Prostate gland (tissue), 2 donors: ENCODE measurements around the gene FAM168A.

ENCODE experiments used
- CTCF ChIP-seq, 4 experiments: fragments of 200-600 bp in 2 of 4; fragments of 450-650 bp in 2 of 4; sonication (generic) in 2 of 4; IDR thresholded peaks; 1 replicate in 3 of 4; 2 replicates in 1 of 4; pipeline ENCODE4 v1.5.1; 2016 to 2019; ENCODE audit warnings: antibody characterized with exemption in 4 of 4, mild to moderate bottlenecking in 2 of 4, moderate library complexity in 2 of 4
- POLR2A ChIP-seq: fragments of 450-650 bp; IDR thresholded peaks from one replicate; pipeline ENCODE4 v1.6.1; 2016; ENCODE audit warnings: antibody characterized with exemption, mild to moderate bottlenecking
- POLR2AphosphoS5 ChIP-seq: sonication (generic); formaldehyde crosslinking; IDR thresholded peaks from one replicate; pipeline ENCODE4 v1.6.1; 2017; ENCODE audit warnings: antibody characterized with exemption

- TF ChIP-seq POLR2A = no peak
- TF ChIP-seq POLR2AphosphoS5 = no peak
- TF ChIP-seq CTCF (IDR thresholded peaks at IDR 0.05) = no peak
Observed at GRCh38 chr11:73466643-73467042, 131.3 kb downstream of the FAM168A start.
